ENCODE data around the gene CARNS1. TPM values are rescaled to one million over a fixed set of nuclear protein-coding genes. Genes with fewer than 3 reads are reported as not detected.
A peak's percentile ranks its signal among the peaks of the same experiment; 100 is the strongest.
"Not testable (repeated sequence)": the region's sequence is repeated elsewhere in the genome, so short reads cannot be mapped to it uniquely, and the experiment has no call there.

The CARNS1 gene
- total and polyA plus RNA-seq, 10 donors, result 1.0 to 4.4 (median 2.0) TPM

DNA sequence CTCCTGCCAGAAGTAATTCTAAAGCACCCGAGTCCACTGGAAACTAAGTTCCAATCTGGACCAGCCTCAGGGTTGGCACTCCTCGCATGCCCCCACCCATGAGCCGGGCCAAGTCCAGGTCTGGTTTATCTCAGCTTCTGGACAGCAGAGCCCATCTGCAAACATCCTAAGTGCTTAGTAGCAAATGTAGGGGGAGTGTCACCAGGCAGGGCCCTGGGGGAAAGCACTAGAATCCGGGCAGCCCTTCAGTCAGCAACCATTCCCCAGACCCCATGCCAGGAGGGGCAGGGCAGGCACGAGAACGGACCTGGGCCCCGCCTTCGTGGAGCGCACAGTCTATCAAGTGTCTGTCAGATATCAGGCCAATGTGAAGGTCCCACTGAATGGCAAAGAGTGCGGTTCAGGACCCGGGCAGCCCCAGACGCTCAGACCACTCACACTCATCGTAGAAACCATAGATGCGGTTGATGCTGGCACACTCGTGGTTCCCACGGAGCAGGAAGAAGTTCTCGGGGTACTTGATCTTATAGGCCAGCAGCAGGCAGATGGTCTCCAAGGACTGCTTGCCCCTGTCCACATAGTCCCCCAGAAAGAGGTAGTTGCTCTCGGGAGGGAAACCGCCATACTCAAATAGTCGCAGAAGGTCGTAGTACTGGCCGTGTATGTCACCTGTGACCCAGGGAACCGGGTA lies 15.1 kb upstream of the CARNS1 start:
- WGBS, 5 donors, result 39 to 56% (median 43%) methylated on average over 17 to 23 of the region's 23 CpGs
- Histone ChIP-seq H3K4me1 (peaks cover 42 to 95% (median 78%) of the 10 kb centered on the region in 6 donors), H3K27me3 (replicated peaks in 1 of 7) (no peaks in the 10 kb centered on the region), H3K27ac (peak overlapping the region; percentile 70 to 99 (median 96)), H3K9me3 (no peaks in the 10 kb centered on the region), H3K36me3 (peaks cover 0 to 59% (median 48%) of the 10 kb centered on the region in 6 donors), H3K4me3 (peak overlapping the region; percentile 67 to 99 (median 88))
- TF ChIP-seq, protein P1, sequence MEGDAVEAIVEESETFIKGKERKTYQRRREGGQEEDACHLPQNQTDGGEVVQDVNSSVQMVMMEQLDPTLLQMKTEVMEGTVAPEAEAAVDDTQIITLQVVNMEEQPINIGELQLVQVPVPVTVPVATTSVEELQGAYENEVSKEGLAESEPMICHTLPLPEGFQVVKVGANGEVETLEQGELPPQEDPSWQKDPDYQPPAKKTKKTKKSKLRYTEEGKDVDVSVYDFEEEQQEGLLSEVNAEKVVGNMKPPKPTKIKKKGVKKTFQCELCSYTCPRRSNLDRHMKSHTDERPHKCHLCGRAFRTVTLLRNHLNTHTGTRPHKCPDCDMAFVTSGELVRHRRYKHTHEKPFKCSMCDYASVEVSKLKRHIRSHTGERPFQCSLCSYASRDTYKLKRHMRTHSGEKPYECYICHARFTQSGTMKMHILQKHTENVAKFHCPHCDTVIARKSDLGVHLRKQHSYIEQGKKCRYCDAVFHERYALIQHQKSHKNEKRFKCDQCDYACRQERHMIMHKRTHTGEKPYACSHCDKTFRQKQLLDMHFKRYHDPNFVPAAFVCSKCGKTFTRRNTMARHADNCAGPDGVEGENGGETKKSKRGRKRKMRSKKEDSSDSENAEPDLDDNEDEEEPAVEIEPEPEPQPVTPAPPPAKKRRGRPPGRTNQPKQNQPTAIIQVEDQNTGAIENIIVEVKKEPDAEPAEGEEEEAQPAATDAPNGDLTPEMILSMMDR (IDR thresholded peaks at IDR 0.05 in 8 of 11, conservative IDR thresholded peaks at IDR 0.05 in 3 of 11), result no peak
- peak in 1 of 3 donors; percentile 10 for TF ChIP-seq POLR2AphosphoS5 (IDR thresholded peaks at IDR 0.05)
- DNase-seq, result peak; percentile 82
- intact Hi-C loops (cut with DNase I; ENCODE audit: low total_unique reads), result no loop called here

DNA sequence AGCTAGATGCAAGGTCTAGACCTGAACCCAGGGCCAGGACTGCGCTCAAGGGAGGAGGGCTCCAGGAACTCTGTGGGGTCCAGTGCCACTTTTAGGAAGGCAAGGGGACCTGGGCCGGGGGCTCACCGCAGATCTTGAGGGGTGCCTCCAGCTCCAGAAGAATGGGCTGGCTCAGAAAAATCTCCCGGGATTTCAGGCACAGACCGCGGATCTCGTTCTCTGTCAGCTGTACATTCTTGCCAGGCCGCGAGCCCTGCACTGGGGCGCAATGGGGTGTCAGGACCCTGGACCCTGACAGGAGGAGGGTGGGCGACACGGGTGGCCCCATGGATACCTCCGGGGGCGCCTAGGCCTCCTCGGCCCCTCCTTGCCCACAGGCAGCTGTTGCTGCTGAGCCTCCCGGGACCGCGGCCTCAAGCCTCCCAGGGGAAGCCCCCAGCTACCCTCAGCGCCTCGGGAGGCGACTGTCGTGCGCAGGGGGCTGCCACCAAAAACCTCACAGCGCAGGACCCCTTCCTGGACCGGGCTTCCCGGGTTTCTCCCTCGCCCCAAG lies 14.5 kb upstream of the CARNS1 start:
- H3K36me3 ChIP-seq, result peaks cover 0 to 59% (median 46%) of the 10 kb centered on the region in 6 donors
- peaks cover 42 to 95% (median 83%) of the 10 kb centered on the region in 6 donors for H3K4me1 ChIP-seq
- TF ChIP-seq POLR2AphosphoS5 (IDR thresholded peaks at IDR 0.05) (no peak), POLR2A (IDR thresholded peaks at IDR 0.05) (no peak)
- TF ChIP-seq, protein P1 (IDR thresholded peaks at IDR 0.05 in 8 of 11, conservative IDR thresholded peaks at IDR 0.05 in 3 of 11), result peak in 1 of 11 experiments; percentile 28
- WGBS, 5 donors, result 2 to 16% (median 5%) methylated on average over 10 to 27 of the region's 27 CpGs
- H3K27ac ChIP-seq, result peak overlapping the region; percentile 70 to 99 (median 96)
- DNase-seq, result no peak
- intact Hi-C loops (cut with DNase I; ENCODE audit: low total_unique reads), result no loop called here
- no peaks in the 10 kb centered on the region for H3K27me3 ChIP-seq (replicated peaks in 1 of 7)
- no peaks in the 10 kb centered on the region for H3K9me3 ChIP-seq
- H3K4me3 ChIP-seq, result peak overlapping the region; percentile 67 to 99 (median 88)

DNA sequence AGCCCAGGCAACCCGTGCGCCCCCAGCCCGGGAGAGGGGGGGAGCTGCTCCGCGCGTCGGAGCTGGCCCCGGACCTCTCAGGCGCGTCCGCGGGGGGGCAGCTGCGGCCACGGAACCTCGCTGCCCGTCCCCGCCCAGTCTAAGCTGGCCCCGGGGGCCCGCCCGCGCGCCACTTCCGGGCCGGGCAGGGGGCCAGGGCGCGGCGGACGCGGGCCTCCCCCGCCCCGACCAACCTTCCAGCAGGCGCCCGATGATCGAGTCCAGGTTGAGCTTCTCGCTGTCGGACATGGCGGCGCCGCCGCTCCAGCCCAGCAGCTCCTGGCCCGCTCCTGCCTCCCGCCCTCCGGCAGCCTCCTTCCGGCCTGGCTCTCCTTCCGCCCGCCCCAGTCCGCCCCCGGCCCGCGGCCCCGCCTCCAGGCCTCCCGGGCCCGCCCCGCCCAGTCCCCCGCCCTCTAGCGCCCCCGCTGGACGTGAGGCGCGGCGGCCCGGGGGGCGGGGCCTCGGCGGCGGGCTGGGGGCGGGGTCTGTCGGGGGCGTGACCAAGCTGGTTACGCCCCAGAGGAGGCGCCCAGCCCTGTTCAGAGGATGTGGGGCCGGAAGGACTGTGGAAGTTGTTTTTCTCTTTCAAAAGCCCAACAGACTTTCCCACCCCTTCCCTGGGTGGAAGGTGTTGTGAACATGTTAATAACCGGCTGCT lies 13.8 kb upstream of the CARNS1 start, which contains the start of gene PPP1CA:
PPP1CA (minus strand) TSS at position 364 of the 697 bp plus-strand sequence; CDS start at position 288, 76 bp downstream.
- 0 to 1% (median 0%) methylated on average over 19 to 73 of the region's 73 CpGs for WGBS, 5 donors
- peak within 1 kb of the TSS; percentile 72 to 99 (median 96) for H3K27ac ChIP-seq
- peak; percentile 86 to 90 (median 88) for TF ChIP-seq POLR2AphosphoS5 (IDR thresholded peaks at IDR 0.05)
- TF ChIP-seq, protein P1 (IDR thresholded peaks at IDR 0.05 in 8 of 11, conservative IDR thresholded peaks at IDR 0.05 in 3 of 11), result peak in 8 of 11 experiments; percentile 24 to 96 (median 86)
- peak in 2 of 3 donors; percentile 52 to 77 for TF ChIP-seq POLR2A (IDR thresholded peaks at IDR 0.05)
- peaks cover 0 to 3% (median 0%) of the 10 kb centered on the region in 7 donors for H3K27me3 ChIP-seq (replicated peaks in 1 of 7)
- H3K4me3 ChIP-seq, result peak within 1 kb of the TSS; percentile 67 to 99 (median 88)
- H3K4me1 ChIP-seq, result peaks cover 45 to 95% (median 84%) of the 10 kb centered on the region in 6 donors
- intact Hi-C loops (cut with DNase I; ENCODE audit: low total_unique reads), result no loop called here
- peak; percentile 98 for DNase-seq
- peaks cover 0 to 59% (median 43%) of the 10 kb centered on the region in 6 donors for H3K36me3 ChIP-seq
- H3K9me3 ChIP-seq, result no peaks in the 10 kb centered on the region

DNA sequence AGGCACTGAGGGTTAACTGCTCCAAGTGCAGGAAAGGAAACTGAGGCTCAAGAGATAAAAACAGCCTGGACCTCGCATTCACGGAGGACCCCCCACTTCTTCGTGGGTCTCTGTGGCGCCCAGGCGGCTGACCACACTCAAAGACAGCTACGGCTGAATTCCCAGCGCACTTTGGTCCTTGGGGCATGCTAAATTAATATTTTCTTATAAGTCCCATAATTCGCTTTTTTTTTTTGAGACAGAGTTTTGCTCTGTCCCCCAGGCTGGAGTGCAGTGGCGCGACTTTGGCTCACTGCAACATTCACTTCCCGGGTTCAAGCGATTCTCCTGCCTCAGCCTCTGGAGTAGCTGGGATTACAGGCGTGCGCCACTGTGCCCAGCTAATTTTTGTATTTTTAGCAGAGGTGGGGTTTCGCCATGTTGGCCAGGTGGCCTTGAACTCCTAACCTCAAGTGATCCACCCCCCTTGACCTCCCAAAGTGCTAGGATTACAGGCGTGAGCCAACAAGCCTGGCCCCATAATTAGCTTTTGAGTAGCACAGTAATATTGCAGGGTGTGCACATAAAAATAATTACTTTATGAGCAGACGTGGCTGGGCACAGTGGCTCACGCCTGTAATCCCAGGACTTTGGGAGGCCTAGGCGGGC lies 13.2 kb upstream of the CARNS1 start:
- intact Hi-C loops (cut with DNase I; ENCODE audit: low total_unique reads); H3K27me3 ChIP-seq (replicated peaks in 1 of 7); H3K9me3 ChIP-seq; DNase-seq: not testable (repeated sequence)
- peaks cover 0 to 59% (median 40%) of the 10 kb centered on the region in 6 donors for H3K36me3 ChIP-seq
- WGBS, 5 donors, result 39 to 46% (median 43%) methylated on average over 19 of the region's 19 CpGs
- H3K4me3 ChIP-seq, result peak overlapping the region in 7 of 8 donors; percentile 30 to 99 (median 88)
- peaks cover 45 to 95% (median 84%) of the 10 kb centered on the region in 6 donors for H3K4me1 ChIP-seq
- H3K27ac ChIP-seq, result peak overlapping the region; percentile 72 to 99 (median 96)

GRCh38 chr11:67403085-67403484 lies 12.4 kb upstream of the CARNS1 start:
- Histone ChIP-seq H3K4me3 (peak overlapping the region in 7 of 8 donors; percentile 69 to 91 (median 75)), H3K4me1 (peaks cover 50 to 95% (median 84%) of the 10 kb centered on the region in 6 donors), H3K36me3 (peaks cover 0 to 59% (median 32%) of the 10 kb centered on the region in 6 donors), H3K27ac (peak overlapping the region; percentile 70 to 99 (median 96))
- H3K27me3 ChIP-seq (replicated peaks in 1 of 7); intact Hi-C loops (cut with DNase I; ENCODE audit: low total_unique reads); H3K9me3 ChIP-seq: not testable (repeated sequence)
- WGBS, 5 donors, result 78 to 91% (median 84%) methylated on average over 9 of the region's 9 CpGs
- DNase-seq, result peak; percentile 76

Measured in spleen (tissue), 11 donors.